Neural progenitor cell (in vitro differentiated cells): ENCODE results near the gene RAB11B. TPM values are rescaled to one million over a fixed set of nuclear protein-coding genes. Genes with fewer than 3 reads are reported as not detected.

Experiments used
- DNase-seq: peaks from one replicate; pipeline ENCODE4 v3.0.0-alpha.2; 2016; ENCODE audit warnings: low spot score
- H2AFZ ChIP-seq: fragments of 200-600 bp; sonication (generic); replicated peaks from 2 replicates; pipeline ENCODE4 v1.6.1; 2016; ENCODE audit warnings: antibody characterized with exemption
- H3F3A ChIP-seq: fragments of 200-600 bp; sonication (generic); 2 replicates; pipeline ENCODE4 v1.6.1; 2016; ENCODE audit warnings: antibody characterized with exemption, low read depth
- H3K27ac ChIP-seq: fragments of 200-600 bp; sonication (generic); 2 replicates; pipeline ENCODE4 v1.5.1; 2016; ENCODE audit warnings: mild to moderate bottlenecking
- H3K27me3 ChIP-seq: fragments of 200-600 bp; sonication (generic); 2 replicates; pipeline ENCODE4 v1.6.1; 2016; ENCODE audit warnings: mild to moderate bottlenecking, moderate library complexity
- H3K36me3 ChIP-seq: fragments of 200-600 bp; sonication (generic); 2 replicates; pipeline ENCODE4 v1.5.1; 2016
- H3K4me1 ChIP-seq: fragments of 200-600 bp; sonication (generic); 2 replicates; pipeline ENCODE4 v1.6.1; 2016; ENCODE audit warnings: mixed run types
- H3K4me2 ChIP-seq: fragments of 200-600 bp; sonication (generic); 2 replicates; pipeline ENCODE4 v1.6.1; 2016
- H3K4me3 ChIP-seq: fragments of 200-600 bp; sonication (generic); 2 replicates; pipeline ENCODE4 v1.5.1; 2016
- H3K79me2 ChIP-seq: fragments of 200-600 bp; sonication (generic); 2 replicates; pipeline ENCODE4 v1.6.1; 2016; ENCODE audit warnings: low read depth
- H3K9ac ChIP-seq: fragments of 200-600 bp; sonication (generic); 2 replicates; pipeline ENCODE4 v1.6.1; 2016
- H3K9me3 ChIP-seq: fragments of 200-600 bp; sonication (generic); 2 replicates; pipeline ENCODE4 v1.5.1; 2016; ENCODE audit warnings: low read depth
- H4K20me1 ChIP-seq: fragments of 200-600 bp; sonication (generic); 2 replicates; pipeline ENCODE4 v1.6.1; 2016; ENCODE audit warnings: low read depth
- H3K27ac Mint-ChIP-seq: 3 replicates; pipeline ENCODE4 v1.8.0; 2021; ENCODE audit warnings: mixed read lengths
- H3K27me3 Mint-ChIP-seq: 2 replicates; pipeline ENCODE4 v1.8.0; 2022; ENCODE audit warnings: low read depth, mild to moderate bottlenecking, inconsistent platforms, moderate library complexity, mixed read lengths; ENCODE audit not compliant: insufficient read depth
- H3K36me3 Mint-ChIP-seq: 3 replicates; pipeline ENCODE4 v1.8.0; 2021; ENCODE audit warnings: mixed read lengths
- H3K4me1 Mint-ChIP-seq: 3 replicates; pipeline ENCODE4 v1.8.0; 2021; ENCODE audit warnings: mixed read lengths
- H3K4me3 Mint-ChIP-seq: 3 replicates; pipeline ENCODE4 v1.8.0; 2021; ENCODE audit warnings: mild to moderate bottlenecking, moderate library complexity, mixed read lengths
- H3K9me3 Mint-ChIP-seq: 3 replicates; pipeline ENCODE4 v1.8.0; 2020; ENCODE audit warnings: mixed read lengths
- EZH2 ChIP-seq: fragments of 200-600 bp; sonication (generic); IDR thresholded peaks from 2 replicates; pipeline ENCODE4 v1.6.1; 2017; ENCODE audit warnings: antibody characterized with exemption, mild to moderate bottlenecking, moderate library complexity
- EZH2phosphoT487 ChIP-seq: fragments of 200-600 bp; sonication (generic); IDR thresholded peaks from 2 replicates; pipeline ENCODE4 v1.6.1; 2017; ENCODE audit warnings: antibody characterized with exemption
- total RNA-seq: library from RNA; depleted of rRNA; stranded (reverse); fragments of >200 nt; gene quantifications from 2 replicates; pipeline ENCODE4 v1.2.3, GENCODE V29; 2015; ENCODE audit warnings: low replicate concordance
- TF ChIP-seq, protein P1 (sequence below): fragments of 200-600 bp; sonication (generic); IDR thresholded peaks from 2 replicates; pipeline ENCODE4 v1.5.1; 2017; ENCODE audit warnings: antibody characterized with exemption, mild to moderate bottlenecking

Gene RAB11B
- total RNA-seq, 1 donor from 2014 or later: 17.1 TPM

DNA sequence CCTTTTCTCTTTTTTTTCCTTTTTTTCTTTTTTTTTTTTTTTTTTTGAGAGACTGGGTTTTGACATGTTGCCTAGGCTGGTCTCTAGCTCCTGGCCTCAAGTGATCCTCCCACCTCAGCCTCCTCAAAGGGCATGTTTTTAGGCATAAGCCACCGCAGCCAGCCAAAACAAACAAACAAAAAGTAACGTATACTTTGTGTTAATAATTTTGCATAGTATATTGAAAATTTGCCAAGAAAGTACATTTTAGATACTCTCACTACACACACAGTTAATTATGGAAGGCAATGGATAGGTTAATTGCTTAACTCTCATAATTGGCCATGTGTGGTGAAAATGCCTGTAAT is 1.6 kb upstream of the RAB11B start:
- no peaks in the 10 kb centered on the region for H3K27me3 ChIP-seq
- no peak overlapping the region for H2AFZ ChIP-seq
- Mint-ChIP-seq H3K4me1 (peaks cover 12% of the 10 kb centered on the region), H3K36me3 (peaks cover 10% of the 10 kb centered on the region), H3K9me3 (no peaks in the 10 kb centered on the region), H3K27me3 (peaks cover 10% of the 10 kb centered on the region), H3K4me3 (peak overlapping the region; percentile 72), H3K27ac (no peak overlapping the region)
- no peaks in the 10 kb centered on the region for H3K36me3 ChIP-seq
- H3K4me2 ChIP-seq: peak overlapping the region; percentile 83
- H3K79me2 ChIP-seq: peaks cover 39% of the 10 kb centered on the region
- no peak for TF ChIP-seq EZH2
- TF ChIP-seq, protein P1, sequence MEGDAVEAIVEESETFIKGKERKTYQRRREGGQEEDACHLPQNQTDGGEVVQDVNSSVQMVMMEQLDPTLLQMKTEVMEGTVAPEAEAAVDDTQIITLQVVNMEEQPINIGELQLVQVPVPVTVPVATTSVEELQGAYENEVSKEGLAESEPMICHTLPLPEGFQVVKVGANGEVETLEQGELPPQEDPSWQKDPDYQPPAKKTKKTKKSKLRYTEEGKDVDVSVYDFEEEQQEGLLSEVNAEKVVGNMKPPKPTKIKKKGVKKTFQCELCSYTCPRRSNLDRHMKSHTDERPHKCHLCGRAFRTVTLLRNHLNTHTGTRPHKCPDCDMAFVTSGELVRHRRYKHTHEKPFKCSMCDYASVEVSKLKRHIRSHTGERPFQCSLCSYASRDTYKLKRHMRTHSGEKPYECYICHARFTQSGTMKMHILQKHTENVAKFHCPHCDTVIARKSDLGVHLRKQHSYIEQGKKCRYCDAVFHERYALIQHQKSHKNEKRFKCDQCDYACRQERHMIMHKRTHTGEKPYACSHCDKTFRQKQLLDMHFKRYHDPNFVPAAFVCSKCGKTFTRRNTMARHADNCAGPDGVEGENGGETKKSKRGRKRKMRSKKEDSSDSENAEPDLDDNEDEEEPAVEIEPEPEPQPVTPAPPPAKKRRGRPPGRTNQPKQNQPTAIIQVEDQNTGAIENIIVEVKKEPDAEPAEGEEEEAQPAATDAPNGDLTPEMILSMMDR: no peak
- TF ChIP-seq EZH2phosphoT487: no peak
- DNase-seq: no peak
- H3K4me3 ChIP-seq: no peak overlapping the region
- H3K4me1 ChIP-seq: no peaks in the 10 kb centered on the region
- H3K9ac ChIP-seq: no peak overlapping the region
- no peaks in the 10 kb centered on the region for H3K9me3 ChIP-seq
- H3K27ac ChIP-seq: no peak overlapping the region
- peaks cover 21% of the 10 kb centered on the region for H3F3A ChIP-seq
- H4K20me1 ChIP-seq: peaks cover 23% of the 10 kb centered on the region

DNA sequence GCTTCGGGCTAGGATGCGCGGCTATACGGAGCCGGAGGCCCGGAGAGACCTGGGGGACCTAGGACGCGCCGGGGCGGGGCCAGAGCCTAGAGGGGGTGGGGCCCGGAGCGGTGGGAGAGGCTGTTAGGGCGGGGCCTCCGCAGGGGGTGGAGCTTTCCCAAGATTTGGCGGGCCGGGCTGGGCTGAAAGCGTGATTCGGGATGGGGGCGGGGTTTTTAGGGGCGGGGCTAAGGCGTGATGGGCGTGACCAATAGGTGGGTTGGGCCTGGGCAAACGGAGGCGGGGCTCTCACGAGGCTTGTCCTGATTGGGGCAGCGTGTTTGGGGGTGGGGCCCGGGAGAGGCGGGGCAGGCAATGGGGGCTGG is 439 bp downstream of the RAB11B start:
- H3K27me3 Mint-ChIP-seq: peaks cover 12% of the 10 kb centered on the region
- H4K20me1 ChIP-seq: peaks cover 35% of the 10 kb centered on the region
- no peaks in the 10 kb centered on the region for H3K9me3 ChIP-seq
- no peaks in the 10 kb centered on the region for H3K27me3 ChIP-seq
- no peak overlapping the region for H3K27ac Mint-ChIP-seq
- peaks cover 21% of the 10 kb centered on the region for H3F3A ChIP-seq
- DNase-seq: peak; percentile 96
- peak overlapping the region; percentile 94 for H3K4me3 ChIP-seq
- peak overlapping the region; percentile 99 for H3K9ac ChIP-seq
- H3K27ac ChIP-seq: peak overlapping the region; percentile 99
- peaks cover 10% of the 10 kb centered on the region for H3K36me3 Mint-ChIP-seq
- TF ChIP-seq, protein P1: no peak
- TF ChIP-seq EZH2 (no peak), EZH2phosphoT487 (no peak)
- peaks cover 14% of the 10 kb centered on the region for H3K4me1 Mint-ChIP-seq
- H2AFZ ChIP-seq: peak overlapping the region; percentile 80
- no peaks in the 10 kb centered on the region for H3K36me3 ChIP-seq
- H3K4me2 ChIP-seq: peak overlapping the region; percentile 79
- no peaks in the 10 kb centered on the region for H3K4me1 ChIP-seq
- H3K4me3 Mint-ChIP-seq: peak overlapping the region; percentile 83
- no peaks in the 10 kb centered on the region for H3K9me3 Mint-ChIP-seq
- peaks cover 58% of the 10 kb centered on the region for H3K79me2 ChIP-seq

DNA sequence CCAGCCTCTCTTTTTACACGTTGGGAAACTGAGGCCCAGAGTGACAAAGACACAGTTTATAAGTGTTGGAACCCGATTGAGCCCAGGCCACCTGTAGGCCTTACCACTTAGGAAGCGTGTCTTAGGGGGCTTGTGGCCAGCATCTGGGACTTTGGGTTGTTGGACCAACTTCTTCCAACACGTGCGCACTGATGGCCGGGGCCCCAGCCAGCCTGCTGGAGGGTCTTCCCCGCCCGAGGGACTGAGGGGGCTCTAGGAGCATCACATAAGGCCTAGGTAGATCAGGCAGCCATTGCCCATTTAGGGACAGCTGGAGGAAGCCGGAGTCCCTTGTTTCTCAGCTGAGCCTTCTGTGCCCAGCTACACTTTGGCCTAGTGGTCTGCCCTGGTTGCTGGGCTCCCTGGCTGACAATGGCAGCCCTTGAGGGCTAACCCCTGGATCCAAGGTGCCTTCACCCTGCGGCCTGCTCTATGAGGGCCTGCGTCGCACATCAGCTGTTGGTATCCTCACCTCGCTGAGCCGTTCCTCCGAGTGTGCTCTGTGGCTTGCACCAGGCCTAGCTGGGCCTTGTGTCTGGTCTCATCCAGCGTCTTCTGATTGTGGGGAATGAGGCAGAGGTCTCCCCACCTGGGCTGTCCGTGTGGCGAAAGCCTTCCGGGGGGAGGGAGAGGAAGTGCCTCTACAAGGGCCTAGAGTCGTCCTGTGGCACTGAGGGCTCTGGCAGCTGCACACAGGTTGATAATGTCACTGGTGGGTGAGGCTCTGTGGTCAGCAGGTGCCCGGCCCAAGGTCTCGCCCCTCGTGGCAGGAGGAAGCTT is 1.2 kb downstream of the RAB11B start:
- Histone ChIP-seq H4K20me1 (peaks cover 43% of the 10 kb centered on the region), H2AFZ (no peak overlapping the region), H3K9me3 (no peaks in the 10 kb centered on the region), H3K27ac (no peak overlapping the region), H3K79me2 (peaks cover 66% of the 10 kb centered on the region), H3K27me3 (no peaks in the 10 kb centered on the region), H3K4me1 (no peaks in the 10 kb centered on the region), H3F3A (peaks cover 21% of the 10 kb centered on the region), H3K4me2 (peak overlapping the region; percentile 77), H3K36me3 (no peaks in the 10 kb centered on the region), H3K4me3 (peak overlapping the region; percentile 94), H3K9ac (no peak overlapping the region)
- Mint-ChIP-seq H3K27ac (peak overlapping the region; percentile 78), H3K36me3 (peaks cover 10% of the 10 kb centered on the region), H3K4me3 (peak overlapping the region; percentile 83), H3K4me1 (peaks cover 14% of the 10 kb centered on the region), H3K27me3 (peaks cover 12% of the 10 kb centered on the region), H3K9me3 (no peaks in the 10 kb centered on the region)
- no peak for DNase-seq
- TF ChIP-seq EZH2phosphoT487 (no peak), EZH2 (no peak)

DNA sequence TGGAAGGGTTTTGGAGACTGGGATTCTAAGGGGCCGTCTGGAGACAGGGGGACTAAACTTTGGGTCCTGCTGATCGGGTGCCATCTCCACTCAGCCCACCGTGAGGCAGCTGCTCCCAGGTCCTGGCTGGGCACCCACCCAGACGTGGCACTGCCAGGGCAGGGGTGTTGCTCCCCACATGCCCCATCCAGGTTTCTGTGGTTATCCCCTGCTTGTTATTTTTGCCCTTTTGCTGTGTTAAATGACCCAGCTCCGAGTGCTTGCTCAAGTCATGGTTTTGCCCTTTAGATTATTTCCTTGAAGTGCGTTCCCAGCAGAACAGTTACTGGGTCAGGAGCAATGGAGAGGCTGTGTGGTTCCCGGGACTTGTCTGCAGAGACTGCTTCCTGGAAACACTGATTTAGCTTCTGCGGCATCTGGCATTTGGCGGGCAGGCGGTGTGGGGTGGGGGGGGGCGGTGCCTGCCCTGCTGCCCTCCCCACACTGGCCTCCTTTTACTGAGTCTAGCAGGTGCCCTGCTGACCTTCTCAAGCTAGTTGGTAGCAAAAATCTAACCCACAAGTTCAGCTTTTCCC is 1.9 kb downstream of the RAB11B start:
- Histone ChIP-seq H4K20me1 (peaks cover 49% of the 10 kb centered on the region), H3K36me3 (no peaks in the 10 kb centered on the region), H2AFZ (no peak overlapping the region), H3K9ac (no peak overlapping the region), H3K4me2 (no peak overlapping the region), H3K4me1 (no peaks in the 10 kb centered on the region), H3K4me3 (no peak overlapping the region), H3K27ac (no peak overlapping the region), H3F3A (peaks cover 21% of the 10 kb centered on the region), H3K9me3 (no peaks in the 10 kb centered on the region), H3K27me3 (no peaks in the 10 kb centered on the region), H3K79me2 (peaks cover 73% of the 10 kb centered on the region)
- peaks cover 12% of the 10 kb centered on the region for H3K27me3 Mint-ChIP-seq
- H3K4me1 Mint-ChIP-seq: peaks cover 19% of the 10 kb centered on the region
- H3K4me3 Mint-ChIP-seq: no peak overlapping the region
- H3K27ac Mint-ChIP-seq: peak overlapping the region; percentile 78
- DNase-seq: no peak
- TF ChIP-seq, protein P1: no peak
- no peak for TF ChIP-seq EZH2
- TF ChIP-seq EZH2phosphoT487: no peak
- peaks cover 4% of the 10 kb centered on the region for H3K36me3 Mint-ChIP-seq
- no peaks in the 10 kb centered on the region for H3K9me3 Mint-ChIP-seq
